ENCODE results near the gene UBASH3A.

The UBASH3A gene

GRCh38 chr21:42397746-42398394 is 5.8 kb upstream of the UBASH3A start:
- Histone ChIP-seq H2BK15ac (ENCODE audit: low read depth, poor library complexity, severe bottlenecking) (no peak overlapping the region), H3K4me2 (ENCODE audit: low read length, poor library complexity, severe bottlenecking) (no peak overlapping the region), H3K4me1 (ENCODE audit: control insufficient read depth, insufficient read depth, low read depth, low read length) (no peaks in the 10 kb centered on the region), H2AK5ac (ENCODE audit: low read length, severe bottlenecking) (no peak overlapping the region), H3K27ac (ENCODE audit: low read length, poor library complexity, severe bottlenecking) (no peak overlapping the region), H3K9ac (ENCODE audit: low read length) (no peak overlapping the region), H2BK5ac (ENCODE audit: low read depth, low read length, poor library complexity, severe bottlenecking) (no peak overlapping the region), H3K9me3 (ENCODE audit: control insufficient read depth, low read length) (peaks cover 6% of the 10 kb centered on the region), H2AFZ (ENCODE audit: low read depth, low read length) (no peak overlapping the region), H3K36me3 (ENCODE audit: control insufficient read depth in 1 of 2, insufficient read depth in 2 of 2, low read depth in 1 of 2, low read length in 2 of 2) (no peaks in the 10 kb centered on the region), H3K4ac (ENCODE audit: low read depth in 1 of 2, low read length in 2 of 2) (no peak overlapping the region), H2BK12ac (ENCODE audit: low read length in 2 of 2) (no peak overlapping the region), H3K79me1 (replicated peaks; ENCODE audit: low read length, poor library complexity, severe bottlenecking) (no peaks in the 10 kb centered on the region), H3K4me3 (ENCODE audit: insufficient read depth in 1 of 2, low read depth in 1 of 2, low read length in 2 of 2) (no peak overlapping the region), H4K8ac (ENCODE audit: low read length) (no peak overlapping the region), H4K91ac (ENCODE audit: low read length) (no peak overlapping the region), H2BK120ac (ENCODE audit: low read depth, low read length) (no peak overlapping the region), H3K14ac (ENCODE audit: low read length in 2 of 2) (no peak overlapping the region), H3K23ac (ENCODE audit: low read length in 2 of 2) (no peak overlapping the region), H3K27me3 (ENCODE audit: control insufficient read depth in 1 of 2, insufficient read depth in 1 of 2, low read length in 2 of 2) (peaks cover 0 to 32% of the 10 kb centered on the region in 2 experiments), H3K18ac (ENCODE audit: low read depth in 1 of 2, low read length in 2 of 2) (no peak overlapping the region)
- whole genome bisulfite sequencing, result 81% methylated on average over 14 of the region's 14 CpGs
- no peak for DNase-seq

DNA sequence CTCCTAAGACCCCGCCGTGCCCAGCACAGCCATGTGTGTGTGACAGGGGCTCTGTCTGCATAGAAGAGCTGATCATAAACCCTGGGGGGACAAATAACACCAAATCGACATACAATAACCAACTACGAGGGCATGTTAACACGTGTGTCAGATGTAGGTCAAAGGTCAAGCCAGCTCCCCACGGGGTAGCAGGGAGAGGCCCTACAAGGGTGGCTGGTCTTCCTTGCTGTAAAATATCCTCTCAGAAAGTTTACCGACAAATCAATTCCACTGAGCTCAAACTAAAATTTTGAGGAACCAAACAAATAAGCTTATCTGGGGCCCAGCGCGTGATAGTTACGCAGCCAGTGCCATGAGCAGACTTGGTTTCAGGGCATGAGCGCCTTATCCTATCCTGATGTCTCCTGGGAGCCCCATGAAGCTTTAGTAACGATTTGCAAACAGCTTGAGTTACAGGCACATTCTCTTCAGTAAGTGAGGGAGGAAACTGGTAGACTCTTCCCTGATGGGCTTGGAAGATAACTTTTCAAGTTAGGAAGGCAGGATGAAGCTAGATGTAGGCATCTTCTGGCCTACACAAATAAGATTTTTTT is 5.2 kb upstream of the UBASH3A start:
- peaks cover 6% of the 10 kb centered on the region for H3K9me3 ChIP-seq (ENCODE audit: control insufficient read depth, low read length)
- H3K4me1 ChIP-seq (ENCODE audit: control insufficient read depth, insufficient read depth, low read depth, low read length), result no peaks in the 10 kb centered on the region
- 77% methylated on average over 12 of the region's 12 CpGs for WGBS

GRCh38 chr21:42400525-42400924 is 3.2 kb upstream of the UBASH3A start:
- H3K9me3 ChIP-seq (ENCODE audit: control insufficient read depth, low read length), result peaks cover 6% of the 10 kb centered on the region
- no peaks in the 10 kb centered on the region for H3K36me3 ChIP-seq (ENCODE audit: control insufficient read depth in 1 of 2, insufficient read depth in 2 of 2, low read depth in 1 of 2, low read length in 2 of 2)
- 77% methylated on average over 3 of the region's 4 CpGs for WGBS
- no peak overlapping the region for H3K4ac ChIP-seq (ENCODE audit: low read depth in 1 of 2, low read length in 2 of 2)
- no peak overlapping the region for H3K23ac ChIP-seq (ENCODE audit: low read length in 2 of 2)
- no peak overlapping the region for H4K8ac ChIP-seq (ENCODE audit: low read length)
- no peak overlapping the region for H2BK15ac ChIP-seq (ENCODE audit: low read depth, poor library complexity, severe bottlenecking)
- H3K4me3 ChIP-seq (ENCODE audit: insufficient read depth in 1 of 2, low read depth in 1 of 2, low read length in 2 of 2), result no peak overlapping the region
- H3K14ac ChIP-seq (ENCODE audit: low read length in 2 of 2), result no peak overlapping the region
- H2BK12ac ChIP-seq (ENCODE audit: low read length in 2 of 2), result no peak overlapping the region
- no peak overlapping the region for H3K9ac ChIP-seq (ENCODE audit: low read length)
- no peak overlapping the region for H2AFZ ChIP-seq (ENCODE audit: low read depth, low read length)
- H4K91ac ChIP-seq (ENCODE audit: low read length), result no peak overlapping the region
- no peak overlapping the region for H3K18ac ChIP-seq (ENCODE audit: low read depth in 1 of 2, low read length in 2 of 2)
- peaks cover 2% of the 10 kb centered on the region for H3K4me1 ChIP-seq (ENCODE audit: control insufficient read depth, insufficient read depth, low read depth, low read length)
- H3K27me3 ChIP-seq (ENCODE audit: control insufficient read depth in 1 of 2, insufficient read depth in 1 of 2, low read length in 2 of 2), result peaks cover 0 to 41% of the 10 kb centered on the region in 2 experiments
- no peaks in the 10 kb centered on the region for H3K79me1 ChIP-seq (replicated peaks; ENCODE audit: low read length, poor library complexity, severe bottlenecking)
- no peak overlapping the region for H3K27ac ChIP-seq (ENCODE audit: low read length, poor library complexity, severe bottlenecking)
- no peak overlapping the region for H2AK5ac ChIP-seq (ENCODE audit: low read length, severe bottlenecking)
- H3K4me2 ChIP-seq (ENCODE audit: low read length, poor library complexity, severe bottlenecking), result no peak overlapping the region
- no peak overlapping the region for H2BK120ac ChIP-seq (ENCODE audit: low read depth, low read length)
- peak; percentile 1 for DNase-seq
- H2BK5ac ChIP-seq (ENCODE audit: low read depth, low read length, poor library complexity, severe bottlenecking), result no peak overlapping the region

More for the DNA sequence above, 5.2 kb upstream of the UBASH3A start:
- Histone ChIP-seq H2AFZ (ENCODE audit: low read depth, low read length) (no peak overlapping the region), H3K18ac (ENCODE audit: low read depth in 1 of 2, low read length in 2 of 2) (no peak overlapping the region), H2AK5ac (ENCODE audit: low read length, severe bottlenecking) (no peak overlapping the region), H3K27me3 (ENCODE audit: control insufficient read depth in 1 of 2, insufficient read depth in 1 of 2, low read length in 2 of 2) (peaks cover 0 to 35% of the 10 kb centered on the region in 2 experiments), H4K91ac (ENCODE audit: low read length) (no peak overlapping the region), H2BK5ac (ENCODE audit: low read depth, low read length, poor library complexity, severe bottlenecking) (no peak overlapping the region), H2BK12ac (ENCODE audit: low read length in 2 of 2) (no peak overlapping the region), H3K14ac (ENCODE audit: low read length in 2 of 2) (no peak overlapping the region), H3K27ac (ENCODE audit: low read length, poor library complexity, severe bottlenecking) (no peak overlapping the region), H3K4ac (ENCODE audit: low read depth in 1 of 2, low read length in 2 of 2) (no peak overlapping the region), H3K79me1 (replicated peaks; ENCODE audit: low read length, poor library complexity, severe bottlenecking) (no peaks in the 10 kb centered on the region), H3K36me3 (ENCODE audit: control insufficient read depth in 1 of 2, insufficient read depth in 2 of 2, low read depth in 1 of 2, low read length in 2 of 2) (no peaks in the 10 kb centered on the region), H4K8ac (ENCODE audit: low read length) (no peak overlapping the region), H3K9ac (ENCODE audit: low read length) (no peak overlapping the region), H2BK120ac (ENCODE audit: low read depth, low read length) (no peak overlapping the region), H2BK15ac (ENCODE audit: low read depth, poor library complexity, severe bottlenecking) (no peak overlapping the region), H3K4me3 (ENCODE audit: insufficient read depth in 1 of 2, low read depth in 1 of 2, low read length in 2 of 2) (no peak overlapping the region), H3K4me2 (ENCODE audit: low read length, poor library complexity, severe bottlenecking) (no peak overlapping the region), H3K23ac (ENCODE audit: low read length in 2 of 2) (no peak overlapping the region)
- DNase-seq, result no peak

- Histone ChIP-seq H4K8ac (ENCODE audit: low read length) (no peak overlapping the region), H3K27ac (ENCODE audit: low read length, poor library complexity, severe bottlenecking) (no peak overlapping the region), H3K4me3 (ENCODE audit: insufficient read depth in 1 of 2, low read depth in 1 of 2, low read length in 2 of 2) (no peak overlapping the region), H3K36me3 (ENCODE audit: control insufficient read depth in 1 of 2, insufficient read depth in 2 of 2, low read depth in 1 of 2, low read length in 2 of 2) (no peaks in the 10 kb centered on the region), H3K14ac (ENCODE audit: low read length in 2 of 2) (no peak overlapping the region), H3K9me3 (ENCODE audit: control insufficient read depth, low read length) (peaks cover 6% of the 10 kb centered on the region), H2BK5ac (ENCODE audit: low read depth, low read length, poor library complexity, severe bottlenecking) (no peak overlapping the region), H3K27me3 (ENCODE audit: control insufficient read depth in 1 of 2, insufficient read depth in 1 of 2, low read length in 2 of 2) (peaks cover 0 to 37% of the 10 kb centered on the region in 2 experiments), H4K91ac (ENCODE audit: low read length) (no peak overlapping the region), H3K4ac (ENCODE audit: low read depth in 1 of 2, low read length in 2 of 2) (no peak overlapping the region), H2BK12ac (ENCODE audit: low read length in 2 of 2) (no peak overlapping the region), H2BK120ac (ENCODE audit: low read depth, low read length) (no peak overlapping the region), H3K18ac (ENCODE audit: low read depth in 1 of 2, low read length in 2 of 2) (no peak overlapping the region), H3K23ac (ENCODE audit: low read length in 2 of 2) (no peak overlapping the region), H3K79me1 (replicated peaks; ENCODE audit: low read length, poor library complexity, severe bottlenecking) (no peaks in the 10 kb centered on the region), H2AK5ac (ENCODE audit: low read length, severe bottlenecking) (no peak overlapping the region), H2BK15ac (ENCODE audit: low read depth, poor library complexity, severe bottlenecking) (no peak overlapping the region), H3K4me2 (ENCODE audit: low read length, poor library complexity, severe bottlenecking) (no peak overlapping the region), H3K4me1 (ENCODE audit: control insufficient read depth, insufficient read depth, low read depth, low read length) (peaks cover 2% of the 10 kb centered on the region), H3K9ac (ENCODE audit: low read length) (no peak overlapping the region), H2AFZ (ENCODE audit: low read depth, low read length) (no peak overlapping the region)
- WGBS, result 19% methylated on average over 2 of the region's 3 CpGs
- DNase-seq, result no peak
Observed at GRCh38 chr21:42401154-42401553, 2.5 kb upstream of the UBASH3A start.
